GM10248 (cell line): Measurements from ENCODE around the gene PCDHGA10.
"Not testable (repeated sequence)": the region's sequence is repeated elsewhere in the genome, so short reads cannot be mapped to it uniquely, and the experiment has no call there.

Experiments used
- CTCF ChIA-PET: fragments of 300-600 bp; sonication (Branson Sonifier 250); formaldehyde crosslinking; extraction: SDS; loops from one replicate; lab custom pipeline; 2021; ENCODE audit warnings: antibody characterized with exemption; lab: Yijun Ruan, JAX
- POLR2A ChIA-PET: fragments of 350-650 bp; sonication (Branson Sonifier 250); formaldehyde crosslinking; extraction: SDS; loops from one replicate; lab custom pipeline; 2020; ENCODE audit warnings: antibody characterized with exemption; lab: Yijun Ruan, JAX
- DNase-seq: peaks from one replicate; pipeline ENCODE4 v3.0.0; 2012; ENCODE audit errors: extremely low spot score
- TF ChIP-seq, protein P1 (sequence below): IDR thresholded peaks from 2 replicates; pipeline ENCODE4 v1.5.1; 2012; ENCODE audit warnings: mild to moderate bottlenecking, low read depth; ENCODE audit errors: extremely low read depth, missing control alignments, control extremely low read depth

The PCDHGA10 gene

DNA sequence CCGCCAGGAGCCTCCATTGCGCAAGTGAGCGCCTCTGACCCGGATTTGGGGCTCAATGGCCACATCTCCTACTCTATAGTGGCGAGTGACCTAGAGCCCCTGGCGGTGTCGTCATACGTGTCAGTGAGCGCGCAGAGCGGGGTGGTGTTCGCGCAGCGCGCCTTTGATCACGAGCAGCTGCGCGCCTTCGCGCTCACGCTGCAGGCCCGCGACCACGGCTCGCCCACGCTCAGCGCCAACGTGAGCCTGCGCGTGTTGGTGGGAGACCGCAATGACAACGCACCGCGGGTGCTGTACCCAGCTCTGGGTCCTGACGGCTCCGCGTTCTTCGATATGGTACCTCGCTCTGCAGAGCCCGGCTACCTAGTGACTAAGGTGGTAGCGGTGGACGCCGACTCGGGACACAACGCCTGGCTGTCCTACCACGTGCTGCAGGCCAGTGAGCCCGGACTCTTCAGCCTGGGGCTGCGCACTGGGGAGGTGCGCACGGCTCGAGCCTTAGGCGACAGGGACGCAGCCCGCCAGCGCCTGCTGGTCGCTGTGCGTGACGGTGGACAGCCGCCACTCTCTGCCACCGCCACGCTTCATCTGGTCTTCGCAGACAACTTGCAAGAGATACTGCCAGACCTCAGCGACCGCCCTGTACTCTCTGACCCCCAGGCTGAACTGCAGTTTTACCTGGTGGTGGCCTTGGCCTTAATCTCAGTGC is 3.0 kb upstream of the PCDHGA10 start:
- ChIA-PET CTCF (interaction anchor here (1.0 to 2.6 kb wide), 3 partner anchors 11 to 148 kb away, joined by 3 to 8 read pairs (median 4); partner anchors contain the start of gene PCDHGA11), POLR2A (no interaction called here)
- TF ChIP-seq, protein P1, sequence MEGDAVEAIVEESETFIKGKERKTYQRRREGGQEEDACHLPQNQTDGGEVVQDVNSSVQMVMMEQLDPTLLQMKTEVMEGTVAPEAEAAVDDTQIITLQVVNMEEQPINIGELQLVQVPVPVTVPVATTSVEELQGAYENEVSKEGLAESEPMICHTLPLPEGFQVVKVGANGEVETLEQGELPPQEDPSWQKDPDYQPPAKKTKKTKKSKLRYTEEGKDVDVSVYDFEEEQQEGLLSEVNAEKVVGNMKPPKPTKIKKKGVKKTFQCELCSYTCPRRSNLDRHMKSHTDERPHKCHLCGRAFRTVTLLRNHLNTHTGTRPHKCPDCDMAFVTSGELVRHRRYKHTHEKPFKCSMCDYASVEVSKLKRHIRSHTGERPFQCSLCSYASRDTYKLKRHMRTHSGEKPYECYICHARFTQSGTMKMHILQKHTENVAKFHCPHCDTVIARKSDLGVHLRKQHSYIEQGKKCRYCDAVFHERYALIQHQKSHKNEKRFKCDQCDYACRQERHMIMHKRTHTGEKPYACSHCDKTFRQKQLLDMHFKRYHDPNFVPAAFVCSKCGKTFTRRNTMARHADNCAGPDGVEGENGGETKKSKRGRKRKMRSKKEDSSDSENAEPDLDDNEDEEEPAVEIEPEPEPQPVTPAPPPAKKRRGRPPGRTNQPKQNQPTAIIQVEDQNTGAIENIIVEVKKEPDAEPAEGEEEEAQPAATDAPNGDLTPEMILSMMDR = no peak
- no peak for DNase-seq

- no peak for DNase-seq
- ChIA-PET POLR2A (no interaction called here), CTCF (interaction anchor here (1.2 to 12.7 kb wide), 7 partner anchors 10 to 152 kb away, joined by 3 to 180 read pairs (median 53); partner anchors contain the start of genes PCDHGA1, PCDHGA11 and PCDHGB5)
- TF ChIP-seq, protein P1 = no peak
These were observed 1.2 kb upstream of the PCDHGA10 start for GRCh38 chr5:141411575-141411974.

GRCh38 chr5:141413540-141414069 is 818 bp downstream of the PCDHGA10 start:
- POLR2A ChIA-PET = no interaction called here
- no peak for DNase-seq
- TF ChIP-seq, protein P1 = no peak
- CTCF ChIA-PET = interaction anchor here (0.7 to 12.7 kb wide), 42 partner anchors 8 to 608 kb away, joined by 3 to 180 read pairs (median 5); partner anchors contain the start of genes HDAC3, PCDHB14, PCDHGA11 and PCDHGA12

DNA sequence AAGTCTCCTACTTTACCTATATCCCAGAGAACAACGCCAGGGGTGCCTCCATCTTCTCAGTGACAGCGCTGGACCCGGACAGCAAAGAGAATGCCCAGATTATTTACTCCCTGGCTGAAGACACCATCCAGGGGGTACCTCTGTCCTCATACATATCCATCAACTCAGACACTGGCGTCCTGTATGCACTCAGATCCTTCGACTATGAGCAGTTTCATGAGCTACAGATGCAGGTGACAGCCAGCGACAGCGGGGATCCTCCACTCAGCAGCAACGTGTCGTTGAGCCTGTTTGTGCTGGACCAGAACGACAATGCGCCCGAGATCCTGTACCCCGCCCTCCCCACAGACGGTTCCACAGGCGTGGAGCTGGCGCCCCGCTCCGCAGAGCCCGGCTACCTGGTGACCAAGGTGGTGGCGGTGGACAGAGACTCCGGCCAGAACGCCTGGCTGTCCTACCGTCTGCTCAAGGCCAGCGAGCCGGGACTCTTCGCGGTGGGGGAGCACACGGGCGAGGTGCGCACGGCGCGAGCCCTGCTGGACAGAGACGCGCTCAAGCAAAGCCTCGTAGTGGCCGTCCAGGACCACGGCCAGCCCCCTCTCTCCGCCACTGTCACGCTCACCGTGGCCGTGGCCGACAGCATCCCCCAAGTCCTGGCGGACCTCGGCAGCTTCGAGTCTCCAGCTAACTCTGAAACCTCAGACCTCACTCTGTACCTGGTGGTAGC is 1.9 kb downstream of the PCDHGA10 start:
- DNase-seq, POLR2A ChIA-PET: not testable (repeated sequence)
- CTCF ChIA-PET = interaction anchor here (1.2 to 12.7 kb wide), 14 partner anchors 15 to 465 kb away, joined by 3 to 180 read pairs (median 17); partner anchors contain the start of genes DIAPH1, PCDHGA12 and TAF7

DNA sequence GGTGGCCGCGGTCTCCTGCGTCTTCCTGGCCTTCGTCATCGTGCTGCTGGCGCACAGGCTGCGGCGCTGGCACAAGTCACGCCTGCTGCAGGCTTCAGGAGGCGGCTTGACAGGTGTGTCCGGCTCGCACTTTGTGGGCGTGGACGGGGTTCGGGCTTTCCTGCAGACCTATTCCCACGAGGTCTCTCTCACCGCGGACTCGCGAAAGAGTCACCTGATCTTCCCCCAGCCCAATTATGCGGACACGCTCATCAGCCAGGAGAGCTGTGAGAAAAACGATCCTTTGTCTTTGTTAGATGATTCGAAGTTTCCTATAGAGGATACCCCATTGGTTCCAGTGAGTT is 2.5 kb downstream of the PCDHGA10 start:
- CTCF ChIA-PET = interaction anchor here (1.3 to 12.7 kb wide), 5 partner anchors 60 to 148 kb away, joined by 4 to 180 read pairs (median 90); partner anchors contain the start of gene PCDHGC3
- DNase-seq, POLR2A ChIA-PET: not testable (repeated sequence)

DNA sequence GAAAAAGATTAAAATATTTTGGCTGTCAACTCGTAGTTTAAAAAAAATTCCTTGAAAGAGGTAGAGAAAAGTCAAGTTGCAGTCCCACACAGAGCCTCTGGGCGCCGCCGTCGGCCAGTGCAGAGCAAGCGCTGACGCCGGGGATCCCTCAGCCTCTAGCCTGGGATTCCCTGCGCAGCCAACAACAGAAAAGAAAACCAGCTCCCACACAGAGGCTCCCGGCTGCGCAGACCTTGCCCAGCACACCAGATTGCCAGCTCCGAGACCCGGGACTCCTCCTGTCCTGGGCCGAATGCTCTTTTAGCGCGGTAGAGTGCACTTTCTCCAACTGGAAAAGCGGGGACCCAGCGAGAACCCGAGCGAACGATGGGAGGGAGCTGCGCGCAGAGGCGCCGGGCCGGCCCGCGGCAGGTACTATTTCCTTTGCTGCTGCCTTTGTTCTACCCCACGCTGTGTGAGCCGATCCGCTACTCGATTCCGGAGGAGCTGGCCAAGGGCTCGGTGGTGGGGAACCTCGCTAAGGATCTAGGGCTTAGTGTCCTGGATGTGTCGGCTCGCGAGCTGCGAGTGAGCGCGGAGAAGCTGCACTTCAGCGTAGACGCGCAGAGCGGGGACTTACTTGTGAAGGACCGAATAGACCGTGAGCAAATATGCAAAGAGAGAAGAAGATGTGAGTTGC is 4.8 kb downstream of the PCDHGA10 start, which contains the start of gene PCDHGB7:
PCDHGB7 (plus strand) TSS at position 184 of the 679 bp plus-strand sequence; CDS start at position 367, 183 bp downstream.
- DNase-seq = peak; percentile 64
- POLR2A ChIA-PET = not testable (repeated sequence)
- TF ChIP-seq, protein P1 = peak; percentile 82
- CTCF ChIA-PET = interaction anchor here (0.6 to 12.7 kb wide), 28 partner anchors 11 to 196 kb away, joined by 3 to 180 read pairs (median 5); partner anchors contain the start of genes PCDHGA1, PCDHGA12, PCDHGA2 and PCDHGB6
